Measurements from ENCODE around the gene CLK2. TPM values are rescaled to one million over a fixed set of nuclear protein-coding genes. Genes with fewer than 3 reads are reported as not detected.

The CLK2 gene
- total and polyA plus RNA-seq, 9 of the 15 experiments (the other 6 are each of a cell fraction or from before 2014, with no cell fraction given) = 13.5 to 81.4 (median 39.6) TPM

DNA sequence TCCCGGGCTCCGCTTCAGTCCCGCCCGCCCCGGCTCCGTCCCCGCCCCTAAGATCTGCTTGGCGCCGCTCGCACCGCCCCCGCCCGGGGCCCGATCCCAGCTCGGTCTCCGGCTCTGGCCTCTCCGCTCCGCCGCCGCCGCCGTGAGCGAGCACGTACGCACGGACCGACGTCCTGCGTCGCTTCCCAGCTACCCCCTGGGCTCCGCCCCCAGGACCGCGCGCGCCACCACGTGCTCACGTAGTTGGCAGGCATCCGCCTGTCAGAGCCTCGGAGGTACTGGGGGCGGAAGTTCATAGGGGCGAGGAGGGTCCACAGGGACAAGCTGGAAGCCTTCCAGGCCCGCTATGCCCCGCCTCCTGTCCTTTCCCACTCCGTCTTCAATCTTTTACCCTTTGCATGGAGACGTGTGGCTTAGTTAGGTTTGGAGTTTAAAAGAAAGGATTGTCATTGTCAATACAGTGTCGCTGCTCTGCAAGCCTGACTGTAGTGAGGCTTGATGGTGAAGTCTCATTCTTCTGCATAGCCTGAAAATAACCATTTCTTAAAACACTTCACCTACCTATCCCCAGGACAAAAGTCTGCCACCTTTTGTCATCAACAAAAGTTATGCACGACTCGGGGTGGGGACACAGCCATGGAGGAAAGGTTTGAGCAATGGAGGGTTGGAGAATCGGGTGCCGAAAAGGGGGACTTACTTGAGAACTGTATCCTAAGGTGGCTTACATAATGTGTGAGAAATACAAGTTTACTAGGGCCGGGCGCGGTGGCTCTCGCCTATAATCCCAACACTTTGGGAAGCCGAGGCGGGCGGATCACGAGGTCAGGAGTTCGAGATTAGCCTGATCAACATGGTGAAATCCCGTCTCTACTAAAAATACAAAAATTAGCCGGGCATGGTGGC is at the start of gene CLK2 (continued):
- TF ChIP-seq, protein P1, sequence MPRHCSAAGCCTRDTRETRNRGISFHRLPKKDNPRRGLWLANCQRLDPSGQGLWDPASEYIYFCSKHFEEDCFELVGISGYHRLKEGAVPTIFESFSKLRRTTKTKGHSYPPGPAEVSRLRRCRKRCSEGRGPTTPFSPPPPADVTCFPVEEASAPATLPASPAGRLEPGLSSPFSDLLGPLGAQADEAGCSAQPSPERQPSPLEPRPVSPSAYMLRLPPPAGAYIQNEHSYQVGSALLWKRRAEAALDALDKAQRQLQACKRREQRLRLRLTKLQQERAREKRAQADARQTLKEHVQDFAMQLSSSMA (CRISPR knock-in tag; IDR thresholded peaks at IDR 0.05) = no peak
- TF ChIP-seq ZNF12 (CRISPR knock-in tag; IDR thresholded peaks at IDR 0.05) = no peak
- TF ChIP-seq, protein P2, sequence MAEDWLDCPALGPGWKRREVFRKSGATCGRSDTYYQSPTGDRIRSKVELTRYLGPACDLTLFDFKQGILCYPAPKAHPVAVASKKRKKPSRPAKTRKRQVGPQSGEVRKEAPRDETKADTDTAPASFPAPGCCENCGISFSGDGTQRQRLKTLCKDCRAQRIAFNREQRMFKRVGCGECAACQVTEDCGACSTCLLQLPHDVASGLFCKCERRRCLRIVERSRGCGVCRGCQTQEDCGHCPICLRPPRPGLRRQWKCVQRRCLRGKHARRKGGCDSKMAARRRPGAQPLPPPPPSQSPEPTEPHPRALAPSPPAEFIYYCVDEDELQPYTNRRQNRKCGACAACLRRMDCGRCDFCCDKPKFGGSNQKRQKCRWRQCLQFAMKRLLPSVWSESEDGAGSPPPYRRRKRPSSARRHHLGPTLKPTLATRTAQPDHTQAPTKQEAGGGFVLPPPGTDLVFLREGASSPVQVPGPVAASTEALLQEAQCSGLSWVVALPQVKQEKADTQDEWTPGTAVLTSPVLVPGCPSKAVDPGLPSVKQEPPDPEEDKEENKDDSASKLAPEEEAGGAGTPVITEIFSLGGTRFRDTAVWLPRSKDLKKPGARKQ (CRISPR knock-in tag; IDR thresholded peaks at IDR 0.05) = no peak
- peak; percentile 43 for TF ChIP-seq TAF9B (IDR thresholded peaks at IDR 0.05; ENCODE audit: partially characterized antibody)
- TF ChIP-seq EHMT2 (IDR thresholded peaks at IDR 0.05) = no peak
- no peak for TF ChIP-seq XRCC4 (IDR thresholded peaks at IDR 0.05; ENCODE audit: extremely low read depth, insufficient read depth, insufficient read length)
- no peak for TF ChIP-seq TRIM24 (IDR thresholded peaks at IDR 0.05)
- TF ChIP-seq, protein P3, sequence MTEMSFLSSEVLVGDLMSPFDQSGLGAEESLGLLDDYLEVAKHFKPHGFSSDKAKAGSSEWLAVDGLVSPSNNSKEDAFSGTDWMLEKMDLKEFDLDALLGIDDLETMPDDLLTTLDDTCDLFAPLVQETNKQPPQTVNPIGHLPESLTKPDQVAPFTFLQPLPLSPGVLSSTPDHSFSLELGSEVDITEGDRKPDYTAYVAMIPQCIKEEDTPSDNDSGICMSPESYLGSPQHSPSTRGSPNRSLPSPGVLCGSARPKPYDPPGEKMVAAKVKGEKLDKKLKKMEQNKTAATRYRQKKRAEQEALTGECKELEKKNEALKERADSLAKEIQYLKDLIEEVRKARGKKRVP (CRISPR knock-in tag; IDR thresholded peaks at IDR 0.05) = no peak
- peak; percentile 54 for TF ChIP-seq HMGN3 (IDR thresholded peaks at IDR 0.05; ENCODE audit: borderline replicate concordance, extremely low read depth, insufficient read length, low read depth, low read length)
- no peak for TF ChIP-seq ZNF124 (CRISPR knock-in tag; IDR thresholded peaks at IDR 0.05)
- no peak for TF ChIP-seq NFIX (CRISPR knock-in tag; IDR thresholded peaks at IDR 0.05; ENCODE audit: low read depth)
- no peak for TF ChIP-seq ZNF354B (CRISPR knock-in tag; IDR thresholded peaks at IDR 0.05)
- TF ChIP-seq, protein P4, sequence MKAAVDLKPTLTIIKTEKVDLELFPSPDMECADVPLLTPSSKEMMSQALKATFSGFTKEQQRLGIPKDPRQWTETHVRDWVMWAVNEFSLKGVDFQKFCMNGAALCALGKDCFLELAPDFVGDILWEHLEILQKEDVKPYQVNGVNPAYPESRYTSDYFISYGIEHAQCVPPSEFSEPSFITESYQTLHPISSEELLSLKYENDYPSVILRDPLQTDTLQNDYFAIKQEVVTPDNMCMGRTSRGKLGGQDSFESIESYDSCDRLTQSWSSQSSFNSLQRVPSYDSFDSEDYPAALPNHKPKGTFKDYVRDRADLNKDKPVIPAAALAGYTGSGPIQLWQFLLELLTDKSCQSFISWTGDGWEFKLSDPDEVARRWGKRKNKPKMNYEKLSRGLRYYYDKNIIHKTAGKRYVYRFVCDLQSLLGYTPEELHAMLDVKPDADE (conservative IDR thresholded peaks at IDR 0.05; ENCODE audit: control insufficient read depth, low read depth, low read length) = peak; percentile 69
- TF ChIP-seq SMARCE1 (IDR thresholded peaks at IDR 0.05) = peak; percentile 45
- TF ChIP-seq CTBP1 (IDR thresholded peaks at IDR 0.05; ENCODE audit: borderline replicate concordance) = peak; percentile 74
- peak; percentile 85 for TF ChIP-seq CREM (IDR thresholded peaks at IDR 0.05; ENCODE audit: low read depth)
- TF ChIP-seq IRF2 (CRISPR knock-in tag; IDR thresholded peaks at IDR 0.05) = no peak
- no peak for TF ChIP-seq BCOR (IDR thresholded peaks at IDR 0.05)
